Epithelial cell of esophagus (primary cell): ENCODE data around the gene DNMT3B.

ENCODE experiments used
- DNase-seq: peaks from one replicate; pipeline ENCODE4 v3.0.0; 2010; ENCODE audit warnings: low read depth
- H3K4me3 ChIP-seq: 2 replicates; pipeline ENCODE4 v1.5.1; 2011; ENCODE audit warnings: mild to moderate bottlenecking, low read length, control low read depth
- CTCF ChIP-seq: IDR thresholded peaks from 2 replicates; pipeline ENCODE4 v1.5.1; 2011; ENCODE audit warnings: low read depth, mild to moderate bottlenecking, low read length, control low read depth, inconsistent platforms; ENCODE audit not compliant: insufficient read depth; ENCODE audit errors: missing control alignments

The DNMT3B gene

DNA sequence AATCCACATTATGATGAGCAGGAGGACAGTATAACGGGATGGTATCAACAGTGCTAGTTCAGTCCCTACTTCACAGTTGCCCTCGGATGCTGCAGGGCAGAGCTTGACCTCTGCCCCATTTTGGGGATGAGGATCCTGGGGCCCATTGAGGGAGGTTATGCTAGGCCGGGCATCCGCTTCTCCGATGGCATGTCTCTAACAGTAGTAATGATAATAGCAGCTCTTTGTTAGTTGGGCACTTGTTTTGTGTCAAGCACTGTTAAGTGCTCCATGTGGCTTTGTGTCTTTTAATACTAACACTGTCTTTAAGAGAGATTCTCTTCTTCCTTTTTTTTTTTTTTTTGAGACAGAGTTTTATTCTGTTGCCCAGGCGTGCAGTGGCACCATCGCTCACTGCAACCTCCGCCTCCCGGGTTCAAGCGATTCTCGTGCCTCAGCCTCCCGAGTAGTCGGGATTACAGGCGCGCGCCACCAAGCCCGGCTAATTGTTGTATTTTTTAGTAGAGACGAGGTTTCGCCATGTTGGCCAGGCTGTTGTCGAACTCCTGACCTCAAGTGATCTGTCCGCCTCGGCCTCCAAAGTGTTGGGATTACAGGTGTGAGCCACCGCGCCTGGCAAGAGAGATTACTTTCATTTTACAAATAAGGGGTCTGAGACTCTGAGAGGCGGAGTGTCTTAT is 58.7 kb downstream of the DNMT3B start:
- TF ChIP-seq CTCF = no peak
- no peak for DNase-seq
- peak overlapping the region; percentile 79 for H3K4me3 ChIP-seq

DNA sequence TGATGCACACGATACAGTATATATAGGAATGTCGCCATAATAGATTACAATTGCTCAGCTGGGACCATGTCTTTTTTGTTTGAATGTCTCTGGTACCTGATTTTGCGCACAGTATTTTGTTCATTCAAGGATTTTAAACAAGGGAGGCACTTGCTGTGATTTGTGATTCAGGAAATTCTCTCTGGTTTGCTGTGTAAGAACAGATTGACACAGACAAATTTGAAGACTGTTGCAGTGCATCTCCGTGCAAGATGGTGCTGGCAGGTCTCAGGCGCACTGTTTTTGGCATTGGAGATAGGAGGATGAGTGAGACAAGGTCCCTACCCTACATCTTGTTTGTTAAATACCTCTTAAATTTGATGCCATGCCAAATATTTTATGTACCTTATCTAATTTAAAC is 60.0 kb downstream of the DNMT3B start:
- no peak overlapping the region for H3K4me3 ChIP-seq
- no peak for TF ChIP-seq CTCF
- DNase-seq = no peak

- H3K4me3 ChIP-seq = no peak overlapping the region
- peak; percentile 73 for DNase-seq
- peak; percentile 35 for TF ChIP-seq CTCF
Observed at GRCh38 chr20:32823078-32823477, 60.9 kb downstream of the DNMT3B start.

GRCh38 chr20:32823737-32824588 is 61.8 kb downstream of the DNMT3B start:
- no peak for DNase-seq
- H3K4me3 ChIP-seq = no peak overlapping the region
- TF ChIP-seq CTCF = no peak

- H3K4me3 ChIP-seq = no peak overlapping the region
- TF ChIP-seq CTCF = no peak
- peak; percentile 47 for DNase-seq
Observed at GRCh38 chr20:32828029-32828680, 66.0 kb downstream of the DNMT3B start.

DNA sequence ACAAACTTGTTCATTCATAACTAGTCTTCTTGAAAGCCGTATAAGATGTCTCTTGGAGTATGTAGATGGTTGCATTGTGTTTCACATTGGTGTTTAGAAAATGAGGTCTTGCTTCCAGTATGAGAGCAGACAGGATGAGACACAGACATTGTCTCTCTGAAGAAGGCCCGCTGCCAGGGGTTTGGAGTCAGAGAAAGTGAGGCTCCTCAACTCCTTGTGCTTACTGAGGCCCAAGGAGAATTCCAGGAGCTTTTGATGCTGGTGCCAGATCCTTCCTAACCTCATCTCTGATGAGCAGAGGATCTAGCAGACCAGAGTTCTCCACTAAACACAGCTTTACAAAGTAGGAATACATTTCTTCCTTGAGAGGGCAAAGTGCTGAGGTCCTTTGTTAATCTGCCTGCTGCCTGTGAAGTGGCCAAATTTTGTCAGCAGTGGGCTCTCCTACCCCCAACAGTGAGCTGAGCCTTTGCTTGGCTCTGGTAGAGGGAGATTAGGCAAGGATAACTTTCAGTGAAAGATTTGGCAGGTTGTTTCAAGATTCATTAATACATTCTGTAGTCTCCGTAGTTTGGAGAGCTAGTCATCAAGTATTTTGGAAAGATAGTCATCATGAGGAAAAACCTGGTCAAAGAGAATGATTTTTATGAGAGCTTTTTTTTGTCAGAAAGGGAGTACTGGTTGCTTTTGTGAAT is 67.3 kb downstream of the DNMT3B start:
- no peak for TF ChIP-seq CTCF
- no peak for DNase-seq
- H3K4me3 ChIP-seq = no peak overlapping the region
